ENCODE data around the gene SLC5A11. TPM values are rescaled to one million over a fixed set of nuclear protein-coding genes. Genes with fewer than 3 reads are reported as not detected.
A peak's percentile ranks its signal among the peaks of the same experiment; 100 is the strongest.
"Not testable (repeated sequence)": the region's sequence is repeated elsewhere in the genome, so short reads cannot be mapped to it uniquely, and the experiment has no call there.

SLC5A11 gene
- total RNA-seq, 2 experiments from 2014 or later, result not detected

DNA sequence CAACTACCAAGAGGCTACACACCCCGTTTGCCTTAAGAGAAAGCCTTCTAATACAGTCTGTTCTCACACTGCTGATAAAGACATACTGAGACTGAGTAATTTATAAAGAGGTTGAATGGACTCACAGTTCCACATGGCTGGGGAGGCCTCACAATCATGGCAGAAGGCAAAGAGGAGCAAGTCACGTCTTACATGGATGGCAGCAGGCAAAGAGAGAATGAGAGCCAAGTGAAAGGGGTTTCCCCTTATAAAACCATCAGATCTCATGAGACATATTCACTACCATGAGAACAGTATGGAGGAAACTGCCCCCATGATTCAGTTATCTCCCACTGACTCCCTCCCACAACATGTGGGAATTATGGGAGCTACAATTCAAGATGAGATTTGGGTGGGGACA lies 51.8 kb downstream of the SLC5A11 start:
- H3K27me3 Mint-ChIP-seq; H3K36me3 Mint-ChIP-seq; ATAC-seq; H3K4me1 Mint-ChIP-seq; H3K9me3 Mint-ChIP-seq (ENCODE audit: low read depth); H3K4me3 Mint-ChIP-seq; H3K27ac Mint-ChIP-seq; CTCF ChIA-PET; DNase-seq: not testable (repeated sequence)

DNA sequence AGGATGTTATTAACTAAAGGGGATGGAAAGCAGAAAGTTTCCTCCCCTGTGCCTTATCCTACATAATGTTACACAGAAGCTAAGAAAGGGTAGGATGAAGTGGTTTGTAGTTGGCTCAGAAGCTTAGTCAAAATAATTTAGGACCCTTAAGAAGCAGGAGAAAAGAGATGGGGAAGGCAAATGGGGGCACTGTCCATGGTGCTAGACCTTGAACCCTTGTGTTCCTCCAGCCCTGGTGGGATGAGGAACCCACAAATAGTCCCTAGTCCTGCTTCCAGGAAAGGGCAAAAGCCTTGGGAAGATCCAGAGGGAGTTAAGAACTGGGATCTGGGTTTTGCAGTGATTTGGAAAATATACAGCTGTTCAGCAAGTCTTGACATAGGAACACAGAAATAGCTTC lies 54.5 kb downstream of the SLC5A11 start:
- ATAC-seq, result no peak
- Mint-ChIP-seq H3K36me3 (no peaks in the 10 kb centered on the region), H3K27ac (no peak overlapping the region), H3K4me1 (no peaks in the 10 kb centered on the region), H3K9me3 (ENCODE audit: low read depth) (no peaks in the 10 kb centered on the region), H3K27me3 (peaks cover 3% of the 10 kb centered on the region), H3K4me3 (no peak overlapping the region)
- no peak for DNase-seq
- CTCF ChIA-PET, result interaction anchor here (1.5 kb wide), 1 partner anchor 17 kb away, joined by 3 read pairs; no protein-coding TSS in a partner anchor

DNA sequence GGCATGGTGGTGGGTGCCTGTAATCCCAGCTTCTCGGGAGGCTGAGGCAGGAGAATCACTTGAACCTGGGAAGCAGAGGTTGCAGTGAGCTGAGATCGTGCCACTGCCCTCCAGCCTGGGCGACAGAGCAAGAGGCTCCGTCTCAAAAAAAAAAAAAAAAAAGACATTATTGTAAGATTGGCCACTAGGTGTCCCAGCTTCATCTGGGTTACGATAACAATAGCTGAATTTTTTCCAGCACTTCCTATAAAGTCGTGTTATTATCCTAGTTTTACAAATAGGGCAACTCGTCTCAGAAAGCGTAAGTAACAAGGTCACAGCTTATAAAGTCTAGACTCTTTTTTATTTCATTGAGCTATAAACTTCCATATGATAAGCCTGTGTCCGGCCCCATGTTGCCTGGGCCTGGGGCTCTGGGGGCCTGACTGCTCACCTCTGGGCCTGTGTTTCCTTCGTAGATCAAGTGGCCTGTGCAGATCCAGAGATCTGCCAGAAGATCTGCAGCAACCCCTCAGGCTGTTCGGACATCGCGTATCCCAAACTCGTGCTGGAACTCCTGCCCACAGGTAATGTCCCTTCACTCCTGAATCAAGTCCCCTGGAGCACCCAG lies 60.5 kb downstream of the SLC5A11 start:
- ATAC-seq (no peak), DNase-seq (no peak)
- no peaks in the 10 kb centered on the region for H3K36me3 Mint-ChIP-seq
- CTCF ChIA-PET, result interaction anchor here (0.7 to 1.8 kb wide), 6 partner anchors 12 to 333 kb away, joined by 3 to 6 read pairs (median 4); partner anchors contain the start of gene ARHGAP17
- H3K9me3 Mint-ChIP-seq (ENCODE audit: low read depth), result no peaks in the 10 kb centered on the region
- no peak overlapping the region for H3K27ac Mint-ChIP-seq
- no peak overlapping the region for H3K4me3 Mint-ChIP-seq
- no peaks in the 10 kb centered on the region for H3K4me1 Mint-ChIP-seq
- H3K27me3 Mint-ChIP-seq, result peaks cover 3% of the 10 kb centered on the region

DNA sequence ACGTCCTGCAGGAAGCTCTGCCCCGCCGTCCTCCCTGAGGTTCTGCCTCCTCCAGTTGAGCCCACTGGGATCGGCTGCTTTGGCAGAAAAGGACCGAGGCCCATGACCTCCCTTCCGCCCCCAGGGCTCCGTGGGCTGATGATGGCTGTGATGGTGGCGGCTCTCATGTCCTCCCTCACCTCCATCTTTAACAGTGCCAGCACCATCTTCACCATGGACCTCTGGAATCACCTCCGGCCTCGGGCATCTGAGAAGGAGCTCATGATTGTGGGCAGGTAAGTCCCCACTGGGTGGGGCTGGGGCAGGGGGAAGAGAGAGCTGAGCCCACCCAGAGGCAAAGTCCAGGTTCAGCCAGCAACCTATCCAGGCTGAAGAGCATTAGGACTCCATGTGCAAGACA lies 61.1 kb downstream of the SLC5A11 start:
- no peak for ATAC-seq
- no peaks in the 10 kb centered on the region for H3K36me3 Mint-ChIP-seq
- no peak overlapping the region for H3K4me3 Mint-ChIP-seq
- H3K27me3 Mint-ChIP-seq, result peaks cover 3% of the 10 kb centered on the region
- no peak for DNase-seq
- CTCF ChIA-PET, result interaction anchor here (1.0 to 1.6 kb wide), 5 partner anchors 11 to 333 kb away, joined by 3 to 6 read pairs (median 3); partner anchors contain the start of gene ARHGAP17
- no peaks in the 10 kb centered on the region for H3K4me1 Mint-ChIP-seq
- H3K9me3 Mint-ChIP-seq (ENCODE audit: low read depth), result no peaks in the 10 kb centered on the region
- H3K27ac Mint-ChIP-seq, result no peak overlapping the region

GRCh38 chr16:24908716-24909115 lies 63.0 kb downstream of the SLC5A11 start:
- ATAC-seq (no peak), DNase-seq (no peak)
- no peaks in the 10 kb centered on the region for H3K27me3 Mint-ChIP-seq

DNA sequence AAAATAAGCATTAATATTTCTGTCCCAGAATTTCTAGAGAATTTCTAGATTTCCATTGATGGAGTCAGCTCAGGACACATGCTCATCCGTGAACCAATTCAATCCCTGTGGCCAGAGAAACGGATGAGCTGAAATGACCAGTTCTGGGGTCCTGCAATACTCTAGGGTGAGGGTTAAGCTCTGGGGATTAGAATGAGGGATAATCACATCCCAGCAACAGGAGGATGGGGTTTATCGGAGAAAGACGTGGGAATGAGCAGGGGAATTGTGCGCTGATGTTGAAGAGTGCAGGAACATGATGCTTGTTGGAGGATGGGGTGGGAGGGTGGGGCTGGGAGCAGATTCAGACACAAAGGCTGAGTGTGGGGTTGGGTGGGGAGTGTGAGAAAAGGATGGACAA lies 64.1 kb downstream of the SLC5A11 start:
- Mint-ChIP-seq H3K27ac (no peak overlapping the region), H3K27me3 (no peaks in the 10 kb centered on the region), H3K36me3 (no peaks in the 10 kb centered on the region), H3K4me3 (no peak overlapping the region), H3K4me1 (no peaks in the 10 kb centered on the region), H3K9me3 (ENCODE audit: low read depth) (no peaks in the 10 kb centered on the region)
- CTCF ChIA-PET, result no interaction called here
- DNase-seq (no peak), ATAC-seq (no peak)

More at GRCh38 chr16:24908716-24909115, 63.0 kb downstream of the SLC5A11 start:
- CTCF ChIA-PET, result no interaction called here
- Mint-ChIP-seq H3K27ac (no peak overlapping the region), H3K9me3 (ENCODE audit: low read depth) (no peaks in the 10 kb centered on the region), H3K36me3 (no peaks in the 10 kb centered on the region), H3K4me1 (no peaks in the 10 kb centered on the region), H3K4me3 (no peak overlapping the region)

DNA sequence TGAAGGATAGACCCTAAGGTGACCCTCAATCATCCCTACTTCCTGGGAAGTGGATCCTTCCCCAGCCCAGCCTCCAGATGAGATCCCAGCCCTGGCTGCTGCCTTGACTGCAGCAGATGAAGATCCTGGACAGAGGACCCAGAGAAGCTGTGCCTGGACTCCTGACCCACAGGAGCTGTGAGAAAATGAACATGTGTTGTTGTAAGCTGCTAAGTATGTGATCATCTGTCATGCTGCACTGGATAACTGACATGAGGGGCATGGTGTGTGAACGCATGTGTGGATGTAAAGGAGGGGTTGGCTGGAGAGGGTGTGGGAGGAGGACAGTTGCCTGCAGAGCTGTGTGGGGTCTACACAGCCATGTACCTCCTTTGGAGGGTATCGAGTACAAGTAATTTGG lies 69.3 kb downstream of the SLC5A11 start:
- DNase-seq (no peak), ATAC-seq (no peak)
- H3K4me3 Mint-ChIP-seq, result no peak overlapping the region
- H3K27ac Mint-ChIP-seq, result no peak overlapping the region
- H3K36me3 Mint-ChIP-seq, result peaks cover 9% of the 10 kb centered on the region
- CTCF ChIA-PET, result no interaction called here
- H3K27me3 Mint-ChIP-seq, result no peaks in the 10 kb centered on the region
- H3K9me3 Mint-ChIP-seq (ENCODE audit: low read depth), result no peaks in the 10 kb centered on the region
- no peaks in the 10 kb centered on the region for H3K4me1 Mint-ChIP-seq

- CTCF ChIA-PET, result no interaction called here
- no peak overlapping the region for H3K4me3 Mint-ChIP-seq
- no peaks in the 10 kb centered on the region for H3K9me3 Mint-ChIP-seq (ENCODE audit: low read depth)
Observed at GRCh38 chr16:24915576-24915975, 69.8 kb downstream of the SLC5A11 start.

DNA sequence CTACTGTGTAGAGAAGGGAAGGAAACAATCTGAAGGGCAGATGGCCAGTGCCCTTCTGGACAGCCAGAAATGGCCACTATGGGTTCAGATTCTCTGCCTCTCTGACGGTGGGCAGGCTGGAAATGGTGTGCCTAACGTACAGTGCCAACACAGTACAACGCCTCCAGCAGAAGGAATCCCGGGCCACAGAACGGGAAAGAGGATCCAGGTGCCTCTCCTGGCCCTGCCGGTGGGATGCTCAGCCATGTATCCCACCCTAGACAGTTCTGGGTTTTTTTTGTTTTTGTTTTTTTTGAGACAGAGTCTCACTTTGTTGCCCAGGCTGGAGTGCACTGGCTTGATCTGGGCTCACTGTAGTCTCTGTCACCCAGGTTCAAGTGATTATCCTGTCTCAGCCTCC lies 71.5 kb downstream of the SLC5A11 start:
- CTCF ChIA-PET, result interaction anchor here (1.9 kb wide), 1 partner anchor 11 kb away, joined by 6 read pairs; no protein-coding TSS in a partner anchor
- H3K9me3 Mint-ChIP-seq (ENCODE audit: low read depth), result no peaks in the 10 kb centered on the region
- no peaks in the 10 kb centered on the region for H3K27me3 Mint-ChIP-seq
- peaks cover 18% of the 10 kb centered on the region for H3K36me3 Mint-ChIP-seq
- DNase-seq (no peak), ATAC-seq (no peak)
- H3K27ac Mint-ChIP-seq, result no peak overlapping the region
- peaks cover 14% of the 10 kb centered on the region for H3K4me1 Mint-ChIP-seq
- no peak overlapping the region for H3K4me3 Mint-ChIP-seq

More at GRCh38 chr16:24915576-24915975, 69.8 kb downstream of the SLC5A11 start:
- DNase-seq (no peak), ATAC-seq (no peak)
- H3K36me3 Mint-ChIP-seq, result peaks cover 9% of the 10 kb centered on the region
- no peak overlapping the region for H3K27ac Mint-ChIP-seq
- H3K4me1 Mint-ChIP-seq, result no peaks in the 10 kb centered on the region
- no peaks in the 10 kb centered on the region for H3K27me3 Mint-ChIP-seq

DNA sequence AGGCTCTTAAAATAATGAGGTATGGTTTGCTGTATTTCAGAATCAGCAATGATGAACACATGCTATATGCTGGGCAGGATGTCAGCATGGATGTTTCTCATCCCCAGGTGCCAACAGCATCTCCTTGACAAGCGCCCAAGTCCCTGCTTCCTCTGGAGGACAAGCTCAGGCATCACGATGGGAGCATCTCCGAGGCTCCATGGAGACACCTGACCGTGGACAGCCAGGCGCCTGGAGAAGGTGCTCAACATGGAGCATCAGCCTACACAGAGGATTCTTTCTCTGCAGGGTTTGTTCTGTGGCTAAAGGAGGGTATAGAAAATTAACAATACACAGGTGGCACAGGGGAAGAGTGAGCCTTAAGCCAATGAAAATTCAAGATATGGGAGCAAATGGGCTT lies 72.1 kb downstream of the SLC5A11 start:
- H3K27ac Mint-ChIP-seq, result no peak overlapping the region
- CTCF ChIA-PET, result interaction anchor here (1.9 kb wide), 1 partner anchor 11 kb away, joined by 6 read pairs; no protein-coding TSS in a partner anchor
- ATAC-seq (no peak), DNase-seq (no peak)
- no peaks in the 10 kb centered on the region for H3K27me3 Mint-ChIP-seq
- H3K36me3 Mint-ChIP-seq, result peaks cover 18% of the 10 kb centered on the region
- peaks cover 14% of the 10 kb centered on the region for H3K4me1 Mint-ChIP-seq
- no peaks in the 10 kb centered on the region for H3K9me3 Mint-ChIP-seq (ENCODE audit: low read depth)
- H3K4me3 Mint-ChIP-seq, result no peak overlapping the region

- DNase-seq, result no peak
- no peak for ATAC-seq
- peaks cover 14% of the 10 kb centered on the region for H3K4me1 Mint-ChIP-seq
- no peaks in the 10 kb centered on the region for H3K9me3 Mint-ChIP-seq (ENCODE audit: low read depth)
- no peak overlapping the region for H3K4me3 Mint-ChIP-seq
- no peaks in the 10 kb centered on the region for H3K27me3 Mint-ChIP-seq
- peaks cover 18% of the 10 kb centered on the region for H3K36me3 Mint-ChIP-seq
- CTCF ChIA-PET, result interaction anchor here (1.9 kb wide), 1 partner anchor 12 kb away, joined by 6 read pairs; no protein-coding TSS in a partner anchor
- H3K27ac Mint-ChIP-seq, result no peak overlapping the region
Observed at GRCh38 chr16:24918641-24919040, 72.9 kb downstream of the SLC5A11 start.

- DNase-seq, result no peak
- Mint-ChIP-seq H3K27me3 (no peaks in the 10 kb centered on the region), H3K9me3 (ENCODE audit: low read depth) (no peaks in the 10 kb centered on the region), H3K27ac (no peak overlapping the region), H3K36me3 (peaks cover 18% of the 10 kb centered on the region), H3K4me3 (no peak overlapping the region), H3K4me1 (peaks cover 14% of the 10 kb centered on the region)
- CTCF ChIA-PET, result no interaction called here
- no peak for ATAC-seq
Observed at GRCh38 chr16:24919536-24919935, 73.8 kb downstream of the SLC5A11 start.

- no peak for DNase-seq
- Mint-ChIP-seq H3K4me1 (peaks cover 14% of the 10 kb centered on the region), H3K4me3 (no peak overlapping the region), H3K36me3 (peaks cover 18% of the 10 kb centered on the region), H3K27ac (no peak overlapping the region), H3K27me3 (no peaks in the 10 kb centered on the region), H3K9me3 (ENCODE audit: low read depth) (no peaks in the 10 kb centered on the region)
- CTCF ChIA-PET, result no interaction called here
- no peak for ATAC-seq
Observed at GRCh38 chr16:24920568-24920967, 74.8 kb downstream of the SLC5A11 start.

GRCh38 chr16:24921229-24921628 lies 75.5 kb downstream of the SLC5A11 start:
- H3K27me3 Mint-ChIP-seq, result no peaks in the 10 kb centered on the region
- no peak overlapping the region for H3K4me3 Mint-ChIP-seq
- H3K36me3 Mint-ChIP-seq, result peaks cover 17% of the 10 kb centered on the region
- H3K27ac Mint-ChIP-seq, result peak overlapping the region; percentile 20
- H3K4me1 Mint-ChIP-seq, result peaks cover 14% of the 10 kb centered on the region
- ATAC-seq (peak; percentile 92), DNase-seq (peak; percentile 68)
- CTCF ChIA-PET, result no interaction called here
- no peaks in the 10 kb centered on the region for H3K9me3 Mint-ChIP-seq (ENCODE audit: low read depth)

All from activated CD8-positive, alpha-beta memory T cell treated with anti-CD3 and anti-CD28 coated beads, Interleukin-2, amount 10 ng/mL, durations not matched to agents 7 days and 5 days (primary cell).